ENCODE data around the gene UST.
A peak's percentile ranks its signal among the peaks of the same experiment; 100 is the strongest.
"Not testable (repeated sequence)": the region's sequence is repeated elsewhere in the genome, so short reads cannot be mapped to it uniquely, and the experiment has no call there.

Gene UST

GRCh38 chr6:148760568-148761526, 14.0 kb downstream of the UST start:
- TF ChIP-seq CTCF (IDR thresholded peaks at IDR 0.05; ENCODE audit: extremely low read depth, insufficient read depth, missing control alignments): no peak
- peak; percentile 37 for DNase-seq (ENCODE audit: low spot score)
- in situ Hi-C loops (cut with MboI; ENCODE audit: low pct_unique_long_range_greater_than_20kb, low sequenced_read_pairs, unreplicated experiment): no loop called here

- no peak for DNase-seq (ENCODE audit: low spot score)
- TF ChIP-seq CTCF (IDR thresholded peaks at IDR 0.05; ENCODE audit: extremely low read depth, insufficient read depth, missing control alignments): no peak
- in situ Hi-C loops (cut with MboI; ENCODE audit: low pct_unique_long_range_greater_than_20kb, low sequenced_read_pairs, unreplicated experiment): no loop called here
Observed at GRCh38 chr6:148761527-148762011, 14.7 kb downstream of the UST start.

GRCh38 chr6:148762231-148762630, 15.4 kb downstream of the UST start:
- DNase-seq (ENCODE audit: low spot score): no peak
- in situ Hi-C loops (cut with MboI; ENCODE audit: low pct_unique_long_range_greater_than_20kb, low sequenced_read_pairs, unreplicated experiment): no loop called here
- TF ChIP-seq CTCF (IDR thresholded peaks at IDR 0.05; ENCODE audit: extremely low read depth, insufficient read depth, missing control alignments): no peak

- DNase-seq (ENCODE audit: low spot score); in situ Hi-C loops (cut with MboI; ENCODE audit: low pct_unique_long_range_greater_than_20kb, low sequenced_read_pairs, unreplicated experiment): not testable (repeated sequence)
Observed at GRCh38 chr6:148764259-148765020, 17.6 kb downstream of the UST start.

- DNase-seq (ENCODE audit: low spot score): no peak
- in situ Hi-C loops (cut with MboI; ENCODE audit: low pct_unique_long_range_greater_than_20kb, low sequenced_read_pairs, unreplicated experiment): no loop called here
- no peak for TF ChIP-seq CTCF (IDR thresholded peaks at IDR 0.05; ENCODE audit: extremely low read depth, insufficient read depth, missing control alignments)
Observed at GRCh38 chr6:148765898-148766808, 19.3 kb downstream of the UST start.

- in situ Hi-C loops (cut with MboI; ENCODE audit: low pct_unique_long_range_greater_than_20kb, low sequenced_read_pairs, unreplicated experiment): no loop called here
- TF ChIP-seq CTCF (IDR thresholded peaks at IDR 0.05; ENCODE audit: extremely low read depth, insufficient read depth, missing control alignments): no peak
- DNase-seq (ENCODE audit: low spot score): no peak
Observed at GRCh38 chr6:148768646-148769270, 21.9 kb downstream of the UST start.
